Measurements from ENCODE around the gene SPINK13.
"Not testable (repeated sequence)": the region's sequence is repeated elsewhere in the genome, so short reads cannot be mapped to it uniquely, and the experiment has no call there.

The SPINK13 gene

DNA sequence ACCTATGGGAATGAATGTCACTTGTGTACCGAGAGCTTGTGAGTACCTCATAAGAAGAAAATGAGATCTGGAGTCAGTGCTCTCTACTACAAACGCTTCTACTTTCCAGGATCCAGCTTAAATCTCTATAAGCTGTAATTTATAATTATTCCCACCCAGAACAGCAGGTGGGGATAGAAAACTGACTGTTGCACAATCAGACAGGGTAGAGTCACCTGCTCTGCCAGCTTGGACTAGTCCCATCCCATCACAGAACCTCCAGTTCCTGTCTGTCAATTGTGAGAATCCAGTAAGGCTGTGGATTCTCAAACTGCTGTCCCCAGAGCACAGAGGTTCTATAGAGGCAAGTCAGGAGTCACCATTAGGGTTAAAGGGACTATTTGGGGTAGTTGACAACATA lies 45.6 kb downstream of the SPINK13 start:
- peak; percentile 29 for DNase-seq

DNA sequence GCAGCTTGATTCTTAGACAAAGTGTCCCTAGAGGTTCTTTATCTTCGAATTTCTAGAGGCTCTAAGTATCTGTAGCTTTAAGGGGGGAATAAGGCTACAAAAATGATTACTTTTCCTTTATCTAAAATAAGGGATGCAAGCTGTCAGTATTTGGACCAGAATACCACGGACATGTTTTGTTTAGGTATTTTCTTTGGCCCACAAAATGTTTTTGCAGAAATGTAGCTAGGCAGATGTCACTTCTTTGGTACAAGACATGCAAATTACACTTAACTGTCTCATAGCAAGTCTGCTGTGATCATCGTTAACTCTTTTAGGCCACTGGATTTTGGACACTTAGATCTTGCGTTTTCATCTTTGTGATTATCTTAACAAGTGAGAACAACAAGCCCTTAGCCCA lies 46.1 kb downstream of the SPINK13 start:
- no peak for DNase-seq

DNA sequence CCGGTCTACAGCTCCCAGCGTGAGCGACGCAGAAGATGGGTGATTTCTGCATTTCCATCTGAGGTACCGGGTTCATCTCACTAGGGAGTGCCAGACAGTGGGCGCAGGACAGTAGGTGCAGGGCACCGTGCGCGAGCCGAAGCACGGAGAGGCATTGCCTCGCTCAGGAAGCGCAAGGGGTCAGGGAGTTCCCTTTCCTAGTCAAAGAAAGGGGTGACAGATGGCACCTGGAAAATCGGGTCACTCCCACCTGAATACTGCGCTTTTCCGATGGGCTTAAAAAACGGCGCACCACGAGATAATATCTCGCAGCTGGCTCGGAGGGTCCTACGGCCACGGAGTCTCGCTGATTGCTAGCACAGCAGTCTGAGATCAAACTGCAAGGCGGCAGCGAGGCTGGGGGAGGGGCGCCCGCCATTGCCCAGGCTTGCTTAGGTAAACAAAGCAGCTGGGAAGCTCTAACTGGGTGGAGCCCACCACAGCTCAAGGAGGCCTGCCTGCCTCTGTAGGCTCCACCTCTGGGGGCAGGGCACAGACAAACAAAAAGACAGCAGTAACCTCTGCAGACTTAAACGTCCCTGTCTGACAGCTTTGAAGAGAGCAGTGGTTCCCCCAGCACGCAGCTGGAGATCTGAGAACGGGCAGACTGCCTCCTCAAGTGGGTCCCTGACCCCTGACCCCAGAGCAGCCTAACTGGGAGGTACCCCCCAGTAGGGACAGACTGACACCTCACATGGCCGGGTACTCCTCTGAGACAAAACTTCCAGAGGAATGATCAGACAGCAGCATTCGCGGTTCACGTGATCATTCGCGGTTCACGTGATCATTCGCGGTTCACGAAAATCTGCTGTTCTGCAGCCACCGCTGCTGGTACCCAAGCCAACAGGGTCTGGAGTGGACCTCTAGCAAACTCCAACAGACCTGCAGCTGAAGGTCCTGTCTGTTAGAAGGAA lies 51.7 kb downstream of the SPINK13 start:
- DNase-seq, result not testable (repeated sequence)

DNA sequence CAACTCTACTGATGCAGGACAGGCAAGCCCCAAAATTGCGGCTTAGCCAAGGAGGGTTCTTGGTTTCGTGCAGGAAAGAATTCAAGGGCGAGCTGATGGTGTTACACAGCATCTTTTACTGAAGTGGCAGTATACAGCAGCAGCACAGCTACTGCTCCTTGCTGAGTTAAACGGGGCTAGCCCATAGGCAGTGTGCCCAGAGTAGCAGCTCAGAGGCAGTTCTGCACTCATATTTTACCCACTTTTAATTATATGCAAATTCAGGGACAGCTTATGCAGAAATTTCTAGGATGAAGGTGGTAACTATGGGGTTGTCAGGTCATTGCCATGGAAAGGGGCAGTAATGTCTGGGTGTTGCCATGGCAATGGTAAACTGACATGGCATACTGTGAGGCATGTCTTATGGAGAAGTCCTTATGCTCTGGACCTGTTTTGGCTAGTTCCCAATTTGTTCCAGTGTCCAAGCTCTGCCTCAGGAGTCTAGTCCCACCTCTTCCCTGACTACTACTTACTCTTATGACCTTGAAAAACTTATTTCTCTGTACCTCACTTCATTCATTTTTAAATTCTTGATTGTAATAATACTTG lies 64.8 kb downstream of the SPINK13 start:
- no peak for DNase-seq

DNA sequence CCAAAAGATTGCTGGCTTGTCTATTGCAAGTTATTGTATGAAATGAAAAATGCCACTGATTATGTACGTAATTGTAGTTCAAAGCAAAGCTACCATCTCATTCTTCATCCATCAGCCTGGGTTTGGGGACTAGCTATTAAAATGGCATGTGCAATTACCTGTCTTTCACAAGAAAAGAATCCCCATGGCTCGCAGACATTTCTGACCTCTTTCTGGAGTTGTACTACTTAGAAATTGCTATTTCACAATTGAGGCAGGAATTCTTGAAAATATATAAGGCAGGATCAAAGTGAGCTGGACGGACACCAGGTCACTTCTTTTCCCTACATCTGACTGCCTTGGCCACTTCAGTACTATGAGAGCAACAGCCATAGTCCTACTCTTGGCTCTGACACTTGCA lies 66.7 kb downstream of the SPINK13 start, which contains the start of gene SPINK9:
SPINK9 (plus strand) TSS at position 301 of the 400 bp plus-strand sequence; CDS start at position 356, 55 bp downstream.
- DNase-seq, result no peak

Measured in OCI-M1 (cell line).